ENCODE results near the gene PIF1. TPM values are rescaled to one million over a fixed set of nuclear protein-coding genes. Genes with fewer than 3 reads are reported as not detected.

Gene PIF1
- total RNA-seq, 1 donor from 2014 or later = 4.8 TPM

DNA sequence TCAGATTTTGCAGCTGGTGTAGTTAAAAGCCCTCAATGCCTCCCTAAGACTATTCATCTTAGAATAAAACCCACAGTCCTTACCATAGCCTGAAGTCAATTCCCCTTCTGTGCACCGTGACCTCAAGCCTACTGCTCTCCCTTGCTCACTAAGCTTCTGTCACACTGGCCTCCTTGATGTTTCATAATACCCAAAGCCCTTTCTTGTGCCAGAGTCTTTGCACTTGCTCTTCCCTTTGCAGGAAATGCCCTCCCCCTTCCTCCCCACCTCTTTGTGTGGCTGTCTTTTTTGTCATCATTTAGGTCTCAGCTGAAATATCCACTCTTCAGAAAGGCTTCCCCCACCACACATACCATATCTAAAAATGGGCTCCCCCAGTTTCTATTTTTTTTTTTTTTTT is 12.1 kb upstream of the PIF1 start:
- no peak for DNase-seq (ENCODE audit: extremely low spot score, unreplicated experiment)
- no peak overlapping the region for H3K27ac Mint-ChIP-seq (ENCODE audit: unreplicated experiment)
- no peak for TF ChIP-seq CTCF (IDR thresholded peaks at IDR 0.05)
- H3K4me3 Mint-ChIP-seq (ENCODE audit: unreplicated experiment) = no peak overlapping the region
- H3K36me3 Mint-ChIP-seq (ENCODE audit: unreplicated experiment) = no peaks in the 10 kb centered on the region
- peaks cover 17% of the 10 kb centered on the region for H3K4me1 Mint-ChIP-seq (ENCODE audit: unreplicated experiment)
- H3K9me3 Mint-ChIP-seq (ENCODE audit: unreplicated experiment) = no peaks in the 10 kb centered on the region
- no peaks in the 10 kb centered on the region for H3K27me3 Mint-ChIP-seq (ENCODE audit: unreplicated experiment)

DNA sequence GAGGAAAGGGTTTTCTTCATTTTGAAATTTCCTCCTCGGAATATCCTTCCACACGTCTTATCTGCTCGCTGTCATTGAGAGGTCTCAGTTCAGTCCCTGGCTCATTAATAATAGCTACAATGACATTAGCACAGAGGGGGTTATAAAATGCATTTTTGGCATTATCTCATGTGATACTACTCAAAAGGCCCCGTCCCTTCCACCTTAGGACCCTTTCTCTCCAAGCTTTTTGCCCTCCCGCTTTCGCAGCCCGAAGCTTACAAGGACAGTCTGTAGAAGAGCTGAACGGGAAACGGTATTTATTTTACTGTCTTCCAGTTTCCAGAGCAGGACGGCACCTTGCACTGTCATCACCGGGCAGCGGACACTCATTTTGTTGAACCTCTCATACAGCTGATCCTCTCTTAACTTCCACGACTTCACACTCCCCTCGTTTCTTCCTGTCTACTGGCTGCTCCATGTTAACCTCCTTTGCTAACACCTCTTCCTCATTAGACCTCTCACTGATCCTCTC is 10.6 kb upstream of the PIF1 start:
- H3K27me3 Mint-ChIP-seq (ENCODE audit: unreplicated experiment) = no peaks in the 10 kb centered on the region
- no peaks in the 10 kb centered on the region for H3K36me3 Mint-ChIP-seq (ENCODE audit: unreplicated experiment)
- no peak for TF ChIP-seq CTCF (IDR thresholded peaks at IDR 0.05)
- no peaks in the 10 kb centered on the region for H3K9me3 Mint-ChIP-seq (ENCODE audit: unreplicated experiment)
- H3K27ac Mint-ChIP-seq (ENCODE audit: unreplicated experiment) = no peak overlapping the region
- H3K4me3 Mint-ChIP-seq (ENCODE audit: unreplicated experiment) = no peak overlapping the region
- no peak for DNase-seq (ENCODE audit: extremely low spot score, unreplicated experiment)
- peaks cover 14% of the 10 kb centered on the region for H3K4me1 Mint-ChIP-seq (ENCODE audit: unreplicated experiment)

GRCh38 chr15:64833690-64834089 is 8.2 kb upstream of the PIF1 start:
- DNase-seq (ENCODE audit: extremely low spot score, unreplicated experiment) = no peak
- H3K9me3 Mint-ChIP-seq (ENCODE audit: unreplicated experiment) = no peaks in the 10 kb centered on the region
- TF ChIP-seq CTCF (IDR thresholded peaks at IDR 0.05) = no peak
- H3K4me3 Mint-ChIP-seq (ENCODE audit: unreplicated experiment) = no peak overlapping the region
- H3K36me3 Mint-ChIP-seq (ENCODE audit: unreplicated experiment) = no peaks in the 10 kb centered on the region
- no peaks in the 10 kb centered on the region for H3K27me3 Mint-ChIP-seq (ENCODE audit: unreplicated experiment)
- H3K4me1 Mint-ChIP-seq (ENCODE audit: unreplicated experiment) = peaks cover 7% of the 10 kb centered on the region
- no peak overlapping the region for H3K27ac Mint-ChIP-seq (ENCODE audit: unreplicated experiment)

DNA sequence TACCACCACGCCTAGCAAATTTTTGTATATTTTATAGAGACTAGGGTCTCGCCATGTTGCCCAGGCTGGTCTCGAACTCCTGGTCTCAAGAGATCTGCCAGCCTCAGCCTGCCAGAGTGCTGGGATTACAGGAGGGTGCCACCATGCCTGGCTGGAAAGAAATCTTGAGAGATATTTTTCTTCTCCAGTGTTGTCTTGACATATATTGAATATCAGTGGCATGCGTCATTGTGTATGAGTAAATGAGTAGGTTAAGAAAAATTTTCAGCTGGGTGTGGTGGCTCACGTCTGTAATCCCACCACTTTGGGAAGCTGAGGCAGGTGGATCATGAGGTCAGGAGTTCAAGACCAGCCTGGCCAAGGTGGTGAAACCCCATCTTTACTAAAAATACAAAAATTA is 3.5 kb upstream of the PIF1 start:
- H3K27ac Mint-ChIP-seq (ENCODE audit: unreplicated experiment) = no peak overlapping the region
- H3K9me3 Mint-ChIP-seq (ENCODE audit: unreplicated experiment) = no peaks in the 10 kb centered on the region
- TF ChIP-seq CTCF (IDR thresholded peaks at IDR 0.05) = no peak
- H3K4me1 Mint-ChIP-seq (ENCODE audit: unreplicated experiment) = peaks cover 17% of the 10 kb centered on the region
- no peak for DNase-seq (ENCODE audit: extremely low spot score, unreplicated experiment)
- H3K27me3 Mint-ChIP-seq (ENCODE audit: unreplicated experiment) = no peaks in the 10 kb centered on the region
- H3K36me3 Mint-ChIP-seq (ENCODE audit: unreplicated experiment) = no peaks in the 10 kb centered on the region
- no peak overlapping the region for H3K4me3 Mint-ChIP-seq (ENCODE audit: unreplicated experiment)

- H3K27ac Mint-ChIP-seq (ENCODE audit: unreplicated experiment) = peak overlapping the region; percentile 58
- TF ChIP-seq CTCF (IDR thresholded peaks at IDR 0.05) = no peak
- H3K4me3 Mint-ChIP-seq (ENCODE audit: unreplicated experiment) = peak overlapping the region; percentile 76
- no peaks in the 10 kb centered on the region for H3K36me3 Mint-ChIP-seq (ENCODE audit: unreplicated experiment)
- peaks cover 23% of the 10 kb centered on the region for H3K4me1 Mint-ChIP-seq (ENCODE audit: unreplicated experiment)
- H3K27me3 Mint-ChIP-seq (ENCODE audit: unreplicated experiment) = no peaks in the 10 kb centered on the region
- DNase-seq (ENCODE audit: extremely low spot score, unreplicated experiment) = no peak
- no peaks in the 10 kb centered on the region for H3K9me3 Mint-ChIP-seq (ENCODE audit: unreplicated experiment)
Measured at GRCh38 chr15:64824929-64825430, 467 bp downstream of the PIF1 start.

Data from osteocyte (in vitro differentiated cells).